Fibroblast of skin of abdomen (primary cell): ENCODE measurements around the gene HPCAL1.

ENCODE experiments used
- DNase-seq: peaks from one replicate; pipeline ENCODE4 v3.0.0-alpha.2; 2013

The HPCAL1 gene

GRCh38 chr2:10338270-10339188, 35.8 kb downstream of the HPCAL1 start:
- no peak for DNase-seq

- no peak for DNase-seq
These were observed 37.2 kb downstream of the HPCAL1 start for GRCh38 chr2:10339647-10340592.

GRCh38 chr2:10340593-10340975, 37.9 kb downstream of the HPCAL1 start:
- DNase-seq = no peak

GRCh38 chr2:10341193-10341592, 38.5 kb downstream of the HPCAL1 start:
- no peak for DNase-seq

GRCh38 chr2:10342245-10342951, 39.7 kb downstream of the HPCAL1 start:
- no peak for DNase-seq

- DNase-seq = no peak
These were observed 40.5 kb downstream of the HPCAL1 start for GRCh38 chr2:10343191-10343590.

GRCh38 chr2:10343658-10344057, 41.0 kb downstream of the HPCAL1 start:
- no peak for DNase-seq

GRCh38 chr2:10344105-10345066, 41.7 kb downstream of the HPCAL1 start:
- DNase-seq = peak; percentile 18

- no peak for DNase-seq
These were observed 42.4 kb downstream of the HPCAL1 start for GRCh38 chr2:10345126-10345525.

- no peak for DNase-seq
These were observed 43.1 kb downstream of the HPCAL1 start for GRCh38 chr2:10345813-10346212.

- DNase-seq = peak; percentile 12
These were observed 44.3 kb downstream of the HPCAL1 start for GRCh38 chr2:10346929-10347561.

- no peak for DNase-seq
These were observed 44.9 kb downstream of the HPCAL1 start for GRCh38 chr2:10347562-10347948.

GRCh38 chr2:10348891-10349290, 46.2 kb downstream of the HPCAL1 start:
- DNase-seq = no peak

- DNase-seq = no peak
These were observed 48.1 kb downstream of the HPCAL1 start for GRCh38 chr2:10350761-10351160.

GRCh38 chr2:10352361-10352760, 49.7 kb downstream of the HPCAL1 start:
- DNase-seq = no peak

GRCh38 chr2:10352972-10353371, 50.3 kb downstream of the HPCAL1 start:
- DNase-seq = no peak

GRCh38 chr2:10353931-10354330, 51.2 kb downstream of the HPCAL1 start:
- no peak for DNase-seq

GRCh38 chr2:10354399-10354798, 51.7 kb downstream of the HPCAL1 start:
- no peak for DNase-seq

- no peak for DNase-seq
These were observed 53.1 kb downstream of the HPCAL1 start for GRCh38 chr2:10355471-10356438.

GRCh38 chr2:10356439-10356811, 53.7 kb downstream of the HPCAL1 start:
- DNase-seq = no peak
